ENCODE results near the gene STAB2.
A peak's percentile ranks its signal among the peaks of the same experiment; 100 is the strongest.

STAB2 gene

DNA sequence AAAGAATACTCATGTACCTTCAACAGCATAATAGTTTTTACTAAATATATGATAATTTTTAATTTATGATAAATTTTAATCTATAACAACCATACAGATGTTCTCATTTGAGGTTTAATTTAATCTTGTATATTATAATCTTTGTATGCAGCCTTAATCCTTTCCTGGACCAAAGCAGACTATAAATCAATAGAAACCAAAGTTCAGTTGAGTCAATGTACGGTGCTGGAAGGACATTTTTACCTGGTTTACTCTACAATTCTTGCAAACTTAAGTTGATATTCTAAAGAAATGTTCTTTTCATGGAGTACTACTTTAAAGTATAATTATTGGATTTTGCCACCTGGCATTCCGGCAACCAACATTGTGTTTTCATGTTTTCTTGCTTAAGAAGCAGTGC lies 118.0 kb downstream of the STAB2 start:
- DNase-seq = no peak

DNA sequence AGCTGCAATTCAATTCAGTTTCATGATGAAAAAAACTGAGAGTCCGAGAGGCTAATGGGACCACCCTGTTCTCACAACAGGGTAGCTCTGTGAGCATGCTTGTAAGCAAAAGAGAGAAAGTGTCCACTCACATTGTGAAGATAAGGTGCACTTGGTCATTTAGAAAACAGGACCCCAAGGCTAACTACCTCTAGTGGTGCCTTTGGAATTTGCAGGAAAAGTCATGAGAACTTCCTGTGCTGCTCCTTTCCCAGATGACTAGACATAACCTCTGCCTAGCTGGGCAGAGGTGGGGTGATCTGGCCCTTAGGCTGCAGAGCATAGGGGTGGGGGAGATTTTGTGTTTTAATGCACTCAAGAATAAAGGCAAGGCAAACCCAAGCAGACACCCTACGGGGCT lies 118.9 kb downstream of the STAB2 start:
- no peak for DNase-seq

DNA sequence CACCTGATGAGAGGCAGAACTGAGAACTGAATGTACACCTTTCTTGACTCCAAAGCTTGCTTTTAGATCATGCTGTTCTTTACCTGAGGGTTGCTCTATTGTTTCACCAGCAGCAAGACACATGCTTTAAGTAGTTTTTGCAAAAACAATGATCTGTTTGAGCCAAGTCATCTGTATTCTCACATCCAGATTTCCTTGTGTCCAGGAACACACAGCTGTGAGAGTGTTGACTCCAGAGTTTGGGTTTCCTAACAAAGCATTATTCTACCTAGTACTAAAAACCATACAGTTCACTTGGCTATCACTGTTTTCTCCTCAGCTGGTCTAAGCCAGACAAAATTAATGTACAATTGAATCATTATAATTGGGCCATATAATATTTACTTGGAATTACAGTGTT lies 120.4 kb downstream of the STAB2 start:
- no peak for DNase-seq

DNA sequence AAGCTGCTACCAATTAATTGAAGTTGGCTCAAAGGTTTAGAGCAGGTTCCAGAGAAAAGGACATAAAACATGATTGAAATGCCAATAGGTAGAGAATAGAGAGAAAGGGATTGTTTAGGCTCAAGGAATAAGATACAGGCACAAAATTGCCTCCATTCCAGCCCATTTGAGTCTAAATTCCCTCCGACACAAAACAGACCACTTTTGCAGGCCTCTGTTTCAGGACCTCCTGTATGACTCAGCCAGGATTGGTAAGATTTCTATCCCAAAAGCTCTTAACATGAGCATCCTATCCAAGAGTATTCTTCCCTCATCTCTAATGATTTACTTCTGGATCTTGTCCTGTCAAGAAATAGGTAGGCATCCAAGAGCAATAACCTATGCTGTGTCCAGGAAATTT lies 123.5 kb downstream of the STAB2 start:
- DNase-seq = no peak

- DNase-seq = no peak
Measured at GRCh38 chr12:103712216-103712615, 125.1 kb downstream of the STAB2 start.

- DNase-seq = no peak
Measured at GRCh38 chr12:103715494-103715893, 128.4 kb downstream of the STAB2 start.

DNA sequence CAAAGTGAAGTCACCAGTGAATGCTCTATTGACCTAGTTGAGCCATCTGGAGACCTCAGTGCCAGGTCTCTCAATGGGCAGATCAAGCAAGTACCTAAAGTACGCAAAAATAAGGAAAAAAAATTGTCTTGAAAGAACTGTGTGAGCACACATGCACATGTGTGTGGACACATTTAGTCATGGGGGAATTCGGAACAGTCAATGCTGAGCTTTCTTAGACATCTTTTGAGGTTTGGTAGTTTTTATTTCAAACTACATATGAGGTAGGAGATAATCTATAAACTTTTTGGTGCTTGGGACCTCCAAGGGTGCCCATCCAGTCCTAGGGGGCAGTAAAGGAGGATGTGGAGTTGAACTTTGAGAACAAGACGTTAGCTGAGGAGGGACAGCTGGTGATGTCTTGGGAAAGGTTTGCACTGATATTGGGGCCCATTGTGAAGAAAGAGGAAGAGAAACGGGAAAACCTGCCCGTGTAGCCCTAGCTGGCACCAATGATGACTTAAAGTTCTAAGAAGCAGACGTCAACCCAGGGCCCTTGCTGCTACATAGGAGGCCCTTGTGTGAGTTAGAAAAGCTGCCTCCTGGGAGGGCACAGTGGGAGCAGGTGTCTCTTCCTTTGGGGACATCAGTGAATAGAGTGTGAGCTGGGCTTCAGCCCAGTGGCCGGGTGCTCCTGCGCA lies 129.6 kb downstream of the STAB2 start:
- no peak for DNase-seq

DNA sequence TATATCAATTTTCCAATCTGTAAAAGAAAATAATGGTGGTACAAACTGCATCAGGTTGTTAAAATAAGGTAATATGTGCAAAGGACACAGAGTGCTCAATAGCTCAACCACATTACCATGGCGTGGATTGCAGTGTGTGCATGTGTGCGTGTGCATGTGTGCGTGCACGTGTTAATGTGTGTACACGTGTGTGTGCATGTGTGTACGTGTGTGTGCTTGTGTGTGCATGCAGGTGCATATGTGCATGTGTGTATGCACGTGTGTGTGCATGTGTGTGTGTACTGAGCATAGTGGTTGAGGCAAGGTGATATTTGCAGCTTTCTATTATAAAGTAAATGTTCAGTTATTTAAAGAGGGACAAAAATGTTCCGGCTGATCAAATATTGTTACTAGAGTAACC lies 138.3 kb downstream of the STAB2 start:
- DNase-seq = no peak

DNA sequence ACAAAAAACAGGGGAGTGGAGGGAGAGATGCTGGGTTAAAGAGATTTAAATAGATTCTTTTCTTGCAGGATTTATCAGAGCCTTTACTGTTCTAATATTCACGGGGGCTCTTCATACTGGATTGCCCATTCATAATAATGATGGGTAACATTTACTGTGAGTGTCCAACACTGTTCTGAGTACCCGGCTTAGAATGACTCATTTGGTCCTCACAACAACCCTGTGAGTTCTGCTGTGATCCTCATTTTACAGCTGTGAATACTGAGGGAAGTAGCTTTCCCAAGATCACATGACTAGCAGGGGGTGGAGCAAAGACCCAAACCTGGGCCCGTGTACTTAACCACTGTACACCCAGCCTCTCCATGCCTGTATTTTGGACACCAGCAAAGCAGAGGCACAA lies 140.6 kb downstream of the STAB2 start:
- DNase-seq = peak; percentile 3

GRCh38 chr12:103728323-103728722 lies 141.2 kb downstream of the STAB2 start:
- DNase-seq = no peak

DNA sequence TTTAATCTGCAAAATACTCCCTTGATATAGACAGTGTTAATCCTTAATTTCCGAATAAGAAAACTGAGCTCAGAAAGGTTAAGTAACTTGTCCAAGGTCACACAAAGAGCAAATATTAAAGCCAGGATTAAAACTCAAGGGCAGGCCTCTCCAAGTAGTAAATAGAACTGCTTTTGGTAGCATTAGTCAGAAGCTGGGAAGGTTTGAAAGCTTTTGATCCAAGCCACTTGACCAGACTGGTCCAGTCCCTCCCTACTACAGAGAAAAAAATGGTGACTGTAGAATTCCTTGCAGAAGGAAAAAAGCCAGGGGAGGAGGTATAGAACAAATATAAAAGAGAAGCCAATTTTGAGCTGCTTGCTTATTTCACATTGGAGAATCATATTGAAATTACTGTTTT lies 142.4 kb downstream of the STAB2 start:
- DNase-seq = no peak

DNA sequence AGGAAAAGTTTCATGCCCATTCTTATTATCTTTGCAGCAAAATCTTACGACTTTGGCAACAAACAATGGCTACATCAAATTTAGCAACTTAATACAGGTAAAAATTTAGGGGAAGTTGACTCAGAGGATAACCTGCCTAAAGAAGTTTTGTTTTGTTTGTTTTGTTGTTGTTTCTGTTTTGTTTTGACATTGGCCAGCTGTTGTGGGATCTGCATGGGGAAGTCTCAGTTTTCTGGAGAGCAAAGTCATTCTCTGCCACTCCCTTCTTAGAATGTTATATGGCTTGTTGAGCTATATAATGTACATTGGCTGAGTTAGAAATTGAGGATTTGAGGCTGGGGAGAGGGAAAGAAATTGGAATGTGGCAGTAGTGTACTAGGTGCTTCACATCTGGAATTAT lies 144.5 kb downstream of the STAB2 start:
- DNase-seq = no peak

- no peak for DNase-seq
Measured at GRCh38 chr12:103734863-103735262, 147.8 kb downstream of the STAB2 start.

- DNase-seq = no peak
Measured at GRCh38 chr12:103735291-103735690, 148.2 kb downstream of the STAB2 start.

GRCh38 chr12:103736572-103736971 lies 149.5 kb downstream of the STAB2 start:
- no peak for DNase-seq

- DNase-seq = no peak
Measured at GRCh38 chr12:103737881-103738280, 150.8 kb downstream of the STAB2 start.

DNA sequence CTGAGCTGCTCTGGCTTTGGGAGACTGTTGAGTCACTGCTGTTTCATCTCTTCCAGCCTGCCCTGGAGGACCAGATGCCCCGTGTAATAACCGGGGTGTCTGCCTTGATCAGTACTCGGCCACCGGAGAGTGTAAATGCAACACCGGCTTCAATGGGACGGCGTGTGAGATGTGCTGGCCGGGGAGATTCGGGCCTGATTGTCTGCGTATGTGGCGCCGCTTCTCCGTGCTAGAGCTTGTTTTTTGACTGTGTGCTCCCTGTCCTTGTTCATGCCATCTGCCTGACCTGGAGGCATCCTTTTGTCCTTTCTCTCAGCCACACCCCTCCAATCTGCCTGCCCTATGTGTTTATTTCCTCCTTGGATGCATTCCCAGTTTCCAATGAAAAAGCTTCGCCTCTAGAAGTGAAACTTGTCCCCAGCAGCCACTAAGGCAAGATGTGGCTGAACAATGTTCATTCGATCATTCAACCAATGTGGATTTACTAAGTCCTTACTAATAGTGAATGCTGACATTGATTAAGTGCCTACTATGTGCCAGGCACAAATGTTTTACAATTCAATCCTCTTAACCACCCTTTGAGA lies 155.4 kb downstream of the STAB2 start:
- no peak for DNase-seq

DNA sequence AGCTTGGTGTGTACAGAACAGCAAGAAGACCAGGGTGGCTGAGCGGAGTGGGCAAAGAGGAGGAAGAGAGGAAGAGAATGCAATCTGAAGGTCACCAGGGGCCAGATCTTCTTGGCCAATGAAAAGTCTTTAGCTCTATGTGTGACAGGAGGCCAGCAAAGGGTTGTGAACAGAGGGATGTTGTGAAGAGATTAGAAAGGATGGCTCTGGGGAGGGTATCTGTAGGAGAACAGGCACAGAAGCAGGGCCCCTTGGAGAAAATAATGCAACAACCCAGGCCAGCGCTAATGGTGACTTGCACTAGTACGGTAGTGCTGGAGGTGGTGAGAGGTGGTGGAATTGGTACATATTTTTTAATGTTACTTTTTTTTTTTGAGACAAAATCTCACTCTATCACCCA lies 156.7 kb downstream of the STAB2 start:
- DNase-seq = no peak

GRCh38 chr12:103745962-103746361 lies 158.9 kb downstream of the STAB2 start:
- DNase-seq = no peak

GRCh38 chr12:103748002-103748401 lies 160.9 kb downstream of the STAB2 start:
- DNase-seq = no peak

- DNase-seq = no peak
Measured at GRCh38 chr12:103748875-103749274, 161.8 kb downstream of the STAB2 start.

GRCh38 chr12:103751171-103751570 lies 164.1 kb downstream of the STAB2 start:
- DNase-seq = no peak

- no peak for DNase-seq
Measured at GRCh38 chr12:103751600-103751999, 164.5 kb downstream of the STAB2 start.

DNA sequence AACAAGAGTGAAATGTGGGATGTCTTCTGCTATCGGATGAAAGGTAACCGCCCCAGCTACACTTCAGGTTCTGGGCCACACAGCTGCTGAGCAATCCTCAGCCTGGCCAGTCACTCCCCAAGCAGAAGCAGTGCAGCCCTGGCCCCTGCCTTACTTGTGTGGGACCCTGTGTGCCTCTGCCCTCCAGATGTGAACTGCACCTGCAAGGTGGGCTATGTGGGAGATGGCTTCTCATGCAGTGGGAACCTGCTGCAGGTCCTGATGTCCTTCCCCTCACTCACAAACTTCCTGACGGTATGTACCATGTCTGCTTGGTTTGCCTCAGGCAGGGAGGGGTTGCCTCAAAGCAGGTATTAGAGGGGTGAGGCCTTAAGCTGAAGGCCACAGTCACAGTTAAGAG lies 168.4 kb downstream of the STAB2 start:
- DNase-seq = no peak

DNA sequence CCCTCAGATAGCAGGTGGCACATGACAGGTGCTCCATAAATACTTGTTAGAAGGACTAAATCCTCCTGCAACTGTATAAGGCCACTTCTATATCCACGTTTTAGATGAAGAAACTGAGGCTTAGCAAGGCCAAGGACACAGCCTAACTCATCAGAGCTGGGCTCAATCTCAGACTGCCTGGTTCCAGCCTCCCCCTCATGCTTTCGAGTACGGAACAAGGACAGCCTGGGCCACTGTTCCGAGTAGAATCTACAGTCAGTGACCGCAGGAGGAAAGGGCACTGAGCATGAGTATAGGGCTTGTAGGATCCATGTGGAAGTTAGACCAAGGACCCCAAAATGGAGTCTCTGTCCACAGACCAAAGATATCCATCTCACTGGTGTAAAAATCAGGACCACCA lies 169.4 kb downstream of the STAB2 start:
- no peak for DNase-seq

Data from suppressor macrophage treated with lipopolysaccharide for 4 hours (primary cell).